Fibroblast of lung (primary cell): ENCODE measurements around the gene NAT8L. TPM values are rescaled to one million over a fixed set of nuclear protein-coding genes. Genes with fewer than 3 reads are reported as not detected.

Experiments
- DNase-seq, 2 donors: peaks; one replicate each; pipeline versions ENCODE4 v3.0.0 to v3.0.0-alpha.2; 2010; ENCODE audit warnings: low read depth in 2 of 2
- H2AFZ ChIP-seq: 2 replicates; pipeline ENCODE4 v1.5.1; 2012; ENCODE audit warnings: low read length, control low read depth, inconsistent platforms
- H3K27ac ChIP-seq: 2 replicates; pipeline ENCODE4 v1.5.1; 2011; ENCODE audit warnings: low read length, control low read depth; ENCODE audit not compliant: insufficient read depth
- H3K27me3 ChIP-seq: 2 replicates; pipeline ENCODE4 v1.5.1; 2011; ENCODE audit warnings: mild to moderate bottlenecking, low read length; ENCODE audit not compliant: control insufficient read depth, insufficient read depth
- H3K36me3 ChIP-seq: 2 replicates; pipeline ENCODE4 v1.5.1; 2011; ENCODE audit warnings: low read length; ENCODE audit not compliant: control insufficient read depth, insufficient read depth
- H3K4me1 ChIP-seq: 2 replicates; pipeline ENCODE4 v1.5.1; 2011; ENCODE audit warnings: low read length; ENCODE audit not compliant: control insufficient read depth, insufficient read depth; ENCODE audit errors: extremely low read depth
- H3K4me2 ChIP-seq: 2 replicates; pipeline ENCODE4 v1.5.1; 2011; ENCODE audit warnings: low read length, control low read depth; ENCODE audit not compliant: insufficient read depth; ENCODE audit errors: extremely low read depth
- H3K4me3 ChIP-seq, 4 experiments: fragments of 200-600 bp in 1 of 4; sonication (generic) in 1 of 4; replicated peaks in 1 of 4; 2 replicates each; pipeline ENCODE4 v1.5.1; 2011 to 2016; ENCODE audit warnings: low read length in 4 of 4, low read depth in 3 of 4, mild to moderate bottlenecking in 3 of 4, control low read depth in 2 of 4, inconsistent platforms in 1 of 4, mixed read lengths in 1 of 4; ENCODE audit not compliant: insufficient read depth in 1 of 4; ENCODE audit errors: control extremely low read depth in 1 of 4
- H3K79me2 ChIP-seq: 2 replicates; pipeline ENCODE4 v1.5.1; 2012; ENCODE audit warnings: mild to moderate bottlenecking, low read length, inconsistent platforms; ENCODE audit not compliant: control insufficient read depth, insufficient read depth
- H3K9ac ChIP-seq: 2 replicates; pipeline ENCODE4 v1.5.1; 2011; ENCODE audit warnings: mild to moderate bottlenecking, low read length, control low read depth; ENCODE audit not compliant: insufficient read depth
- H3K9me3 ChIP-seq: 2 replicates; pipeline ENCODE4 v1.5.1; 2012; ENCODE audit warnings: low read depth, low read length; ENCODE audit not compliant: control insufficient read depth, insufficient read depth
- H4K20me1 ChIP-seq: 2 replicates; pipeline ENCODE4 v1.5.1; 2011; ENCODE audit warnings: low read length; ENCODE audit not compliant: control insufficient read depth, insufficient read depth; ENCODE audit errors: extremely low read depth
- EZH2 ChIP-seq: IDR thresholded peaks from 2 replicates; pipeline ENCODE4 v1.5.1; 2012; ENCODE audit warnings: low read length, control low read depth, mild to moderate bottlenecking; ENCODE audit errors: missing control alignments
- polyA plus RNA-seq, 2 donors: library from polyadenylated mRNA; depleted of rRNA in 1 of 2; stranded (reverse) in 1 of 2; unstranded in 1 of 2; fragments of >200 nt; gene quantifications; 2 replicates each; pipeline ENCODE4 v1.2.1, GENCODE V29; 2011 to 2012; ENCODE audit warnings: missing spikeins in 1 of 2
- total RNA-seq: library from RNA; depleted of rRNA; stranded (reverse); fragments of >200 nt; gene quantifications from 2 replicates; pipeline ENCODE4 v1.2.1, GENCODE V29; 2014
- TF ChIP-seq, protein P1 (sequence below), 2 donors: IDR thresholded peaks in 1 of 2; conservative IDR thresholded peaks in 1 of 2; 1 replicate in 1 of 2; 2 replicates in 1 of 2; pipeline ENCODE4 v1.5.1; 2011 to 2012; ENCODE audit warnings: low read length in 2 of 2, control low read depth in 1 of 2, inconsistent platforms in 1 of 2, low read depth in 1 of 2, mild to moderate bottlenecking in 1 of 2

Gene NAT8L
- total and polyA plus RNA-seq, 2 donors (not counting 1 experiment from before 2014, with no cell fraction given): 0.01 to 0.17 TPM

DNA sequence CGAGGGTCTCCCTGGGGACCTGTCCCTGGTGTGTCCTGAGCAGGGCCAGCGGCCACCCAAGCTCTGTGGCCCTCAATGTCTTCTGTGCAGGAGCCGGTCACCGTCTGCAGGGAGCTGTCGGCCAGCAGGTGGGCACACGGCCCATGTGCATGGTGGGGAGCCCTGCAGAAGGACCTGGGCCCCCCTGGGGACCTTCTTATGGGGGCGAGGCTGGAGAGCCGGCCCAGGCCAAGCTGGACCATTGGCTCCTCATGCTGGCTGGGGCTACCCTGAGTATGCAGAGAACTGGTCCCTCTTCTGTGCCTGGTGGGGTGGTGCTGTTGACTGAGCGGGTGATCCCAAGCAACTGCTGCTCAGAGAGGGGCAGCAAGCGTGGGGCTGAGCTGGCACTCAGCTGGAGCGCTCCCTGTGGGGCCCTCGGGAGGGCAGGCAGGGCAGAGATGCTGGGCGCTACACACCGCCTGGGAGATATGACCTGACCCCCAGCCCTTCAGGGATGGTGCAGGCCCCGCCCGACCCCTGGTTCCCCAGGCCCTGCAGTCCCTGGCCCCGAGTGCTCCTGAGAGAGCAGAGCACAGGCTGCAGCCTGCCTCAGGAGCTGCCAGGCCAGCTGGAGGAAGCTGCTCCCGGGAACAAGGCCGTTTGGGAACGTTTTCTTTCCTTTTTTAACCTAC is 14.8 kb downstream of the NAT8L start:
- H2AFZ ChIP-seq: no peak overlapping the region
- H3K4me3 ChIP-seq: no peak overlapping the region
- H3K9ac ChIP-seq: no peak overlapping the region
- no peak for TF ChIP-seq EZH2
- TF ChIP-seq, protein P1, sequence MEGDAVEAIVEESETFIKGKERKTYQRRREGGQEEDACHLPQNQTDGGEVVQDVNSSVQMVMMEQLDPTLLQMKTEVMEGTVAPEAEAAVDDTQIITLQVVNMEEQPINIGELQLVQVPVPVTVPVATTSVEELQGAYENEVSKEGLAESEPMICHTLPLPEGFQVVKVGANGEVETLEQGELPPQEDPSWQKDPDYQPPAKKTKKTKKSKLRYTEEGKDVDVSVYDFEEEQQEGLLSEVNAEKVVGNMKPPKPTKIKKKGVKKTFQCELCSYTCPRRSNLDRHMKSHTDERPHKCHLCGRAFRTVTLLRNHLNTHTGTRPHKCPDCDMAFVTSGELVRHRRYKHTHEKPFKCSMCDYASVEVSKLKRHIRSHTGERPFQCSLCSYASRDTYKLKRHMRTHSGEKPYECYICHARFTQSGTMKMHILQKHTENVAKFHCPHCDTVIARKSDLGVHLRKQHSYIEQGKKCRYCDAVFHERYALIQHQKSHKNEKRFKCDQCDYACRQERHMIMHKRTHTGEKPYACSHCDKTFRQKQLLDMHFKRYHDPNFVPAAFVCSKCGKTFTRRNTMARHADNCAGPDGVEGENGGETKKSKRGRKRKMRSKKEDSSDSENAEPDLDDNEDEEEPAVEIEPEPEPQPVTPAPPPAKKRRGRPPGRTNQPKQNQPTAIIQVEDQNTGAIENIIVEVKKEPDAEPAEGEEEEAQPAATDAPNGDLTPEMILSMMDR (conservative IDR thresholded peaks at IDR 0.05 in 1 of 2, IDR thresholded peaks at IDR 0.05 in 1 of 2; ENCODE audit: low read depth in 1 of 2, low read length in 2 of 2): no peak
- H4K20me1 ChIP-seq: no peaks in the 10 kb centered on the region
- H3K36me3 ChIP-seq: no peaks in the 10 kb centered on the region
- DNase-seq: no peak
- H3K27me3 ChIP-seq: no peaks in the 10 kb centered on the region
- H3K9me3 ChIP-seq: no peaks in the 10 kb centered on the region
- H3K79me2 ChIP-seq: no peaks in the 10 kb centered on the region
- no peak overlapping the region for H3K27ac ChIP-seq
- H3K4me1 ChIP-seq: no peaks in the 10 kb centered on the region
- H3K4me2 ChIP-seq: no peak overlapping the region

DNA sequence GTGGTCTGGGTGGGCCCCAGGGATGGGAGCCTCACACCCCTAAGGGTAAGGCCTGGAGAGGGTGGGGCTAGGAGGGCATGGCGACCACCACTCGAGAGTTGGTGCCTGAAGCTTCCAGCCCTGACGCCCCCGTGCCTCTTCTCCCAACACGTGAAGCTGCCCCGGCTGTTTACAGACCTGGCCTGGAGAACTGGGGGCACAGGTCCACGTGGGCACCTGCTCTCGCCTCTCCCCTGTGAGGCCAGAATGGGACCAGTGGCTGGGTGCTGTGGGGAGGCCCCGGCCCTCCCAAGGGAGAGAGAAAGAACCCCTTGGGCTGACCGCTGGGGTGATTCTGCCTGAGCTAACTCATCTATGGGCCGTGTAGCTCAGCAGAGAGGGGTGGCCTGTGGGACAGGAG is 15.5 kb downstream of the NAT8L start:
- Histone ChIP-seq H2AFZ (no peak overlapping the region), H3K4me1 (no peaks in the 10 kb centered on the region), H3K36me3 (no peaks in the 10 kb centered on the region), H3K27ac (no peak overlapping the region), H3K4me3 (no peak overlapping the region), H3K9ac (no peak overlapping the region), H3K4me2 (no peak overlapping the region), H4K20me1 (no peaks in the 10 kb centered on the region), H3K79me2 (no peaks in the 10 kb centered on the region), H3K27me3 (no peaks in the 10 kb centered on the region), H3K9me3 (no peaks in the 10 kb centered on the region)
- no peak for DNase-seq
- no peak for TF ChIP-seq EZH2
- TF ChIP-seq, protein P1 (conservative IDR thresholded peaks at IDR 0.05 in 1 of 2, IDR thresholded peaks at IDR 0.05 in 1 of 2; ENCODE audit: low read depth in 1 of 2, low read length in 2 of 2): no peak

DNA sequence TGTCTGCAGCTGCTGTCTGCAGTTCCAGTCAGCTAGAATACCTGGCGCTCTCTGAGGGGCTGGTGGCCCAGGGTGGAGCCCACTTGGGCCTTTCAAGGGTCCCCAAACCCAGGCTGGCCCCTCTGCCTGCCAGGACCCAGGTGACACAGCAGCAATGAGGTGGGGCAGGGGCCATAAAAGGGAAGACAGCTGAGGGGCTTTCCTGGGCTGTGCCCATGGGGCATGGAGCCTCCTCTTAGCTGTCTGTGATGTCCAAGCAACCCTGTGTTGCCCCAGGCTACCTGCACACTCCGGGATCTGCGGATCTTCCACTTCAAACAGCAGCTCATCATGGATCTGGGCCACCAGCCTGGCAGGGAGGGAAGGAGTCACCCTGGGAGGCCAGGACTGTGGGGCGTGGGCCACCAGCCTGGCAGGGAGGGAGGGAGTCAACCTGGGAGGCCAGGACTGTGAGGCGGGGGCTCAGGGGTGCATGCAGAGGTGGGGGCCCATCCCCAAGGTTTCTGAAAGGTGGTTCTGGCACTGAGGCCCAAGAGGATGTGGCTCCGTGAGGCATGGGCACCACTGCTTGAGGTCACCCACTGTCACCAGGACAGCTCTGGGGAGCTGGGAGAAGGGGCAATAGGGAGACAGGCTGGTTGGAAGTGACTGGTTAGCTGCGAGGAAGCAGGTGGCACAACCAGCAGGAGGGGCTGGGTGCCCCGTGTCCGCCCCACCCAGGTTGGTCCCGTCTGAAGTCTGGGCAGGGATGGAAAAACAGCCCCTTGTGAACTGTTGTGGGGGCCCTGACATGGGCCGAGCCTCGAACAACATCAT is 16.3 kb downstream of the NAT8L start:
- H3K27ac ChIP-seq: no peak overlapping the region
- H3K4me1 ChIP-seq: no peaks in the 10 kb centered on the region
- H3K36me3 ChIP-seq: no peaks in the 10 kb centered on the region
- DNase-seq: no peak
- no peaks in the 10 kb centered on the region for H3K9me3 ChIP-seq
- no peak overlapping the region for H2AFZ ChIP-seq
- H3K4me2 ChIP-seq: no peak overlapping the region
- no peaks in the 10 kb centered on the region for H4K20me1 ChIP-seq
- no peak overlapping the region for H3K4me3 ChIP-seq
- H3K9ac ChIP-seq: no peak overlapping the region
- no peaks in the 10 kb centered on the region for H3K27me3 ChIP-seq
- H3K79me2 ChIP-seq: no peaks in the 10 kb centered on the region
- TF ChIP-seq, protein P1 (conservative IDR thresholded peaks at IDR 0.05 in 1 of 2, IDR thresholded peaks at IDR 0.05 in 1 of 2; ENCODE audit: low read depth in 1 of 2, low read length in 2 of 2): no peak
- no peak for TF ChIP-seq EZH2
